Measurements from ENCODE around the gene ZNF805. TPM values are rescaled to one million over a fixed set of nuclear protein-coding genes. Genes with fewer than 3 reads are reported as not detected.

The ZNF805 gene
- total and polyA plus RNA-seq, 2 of the 13 experiments (the other 11 are each of a cell fraction or from before 2014, with no cell fraction given): 5.1 to 12.8 TPM

DNA sequence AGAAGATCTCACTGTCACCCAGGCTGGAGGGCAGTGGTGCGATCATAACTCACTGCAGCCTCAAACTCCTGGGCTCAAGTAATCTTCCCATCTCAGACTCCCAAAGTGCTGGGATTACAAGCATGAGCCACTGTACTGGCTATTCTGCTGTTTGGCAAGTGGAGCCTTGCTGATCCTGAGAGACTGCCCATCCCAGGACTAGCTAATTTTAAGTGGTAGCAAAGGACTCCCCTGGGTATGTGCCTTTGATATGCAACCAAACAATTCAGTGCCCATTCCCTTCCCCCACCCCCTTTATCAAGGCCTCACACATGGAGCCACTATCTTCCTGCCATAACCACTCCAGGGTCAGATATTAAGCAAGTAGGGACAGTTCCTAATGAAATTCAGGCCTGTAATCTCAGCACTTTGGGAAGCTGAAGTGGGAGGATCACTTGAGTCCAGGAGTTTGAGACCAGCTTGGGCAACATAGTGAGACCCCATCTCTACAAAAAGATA lies 22.9 kb downstream of the ZNF805 start:
- no peak for ATAC-seq
- intact Hi-C loops (cut with micrococcal nuclease; ENCODE audit: unreplicated experiment): no loop called here
- Histone ChIP-seq H3K36me3 (replicated peaks in 1 of 2; ENCODE audit: control insufficient read depth in 1 of 2, insufficient read depth in 2 of 2, low read length in 2 of 2) (no peaks in the 10 kb centered on the region; a peak in 1 of 5 replicates), H3K27me3 (ENCODE audit: control insufficient read depth in 1 of 2, insufficient read depth in 2 of 2, low read length in 2 of 2) (no peaks in the 10 kb centered on the region), H3K4me2 (ENCODE audit: low read depth, low read length) (no peak overlapping the region), H3K27ac (ENCODE audit: extremely low read length, insufficient read depth, low read length) (no peak overlapping the region), H3K4me3 (replicated peaks in 1 of 3; ENCODE audit: insufficient read depth in 1 of 3, low read depth in 2 of 3, low read length in 3 of 3) (no peak overlapping the region), H3K9ac (ENCODE audit: insufficient read depth, low read depth, low read length) (no peak overlapping the region), H3K4me1 (ENCODE audit: insufficient read depth, low read length) (no peaks in the 10 kb centered on the region), H2AFZ (ENCODE audit: low read length) (no peak overlapping the region), H3K79me2 (ENCODE audit: insufficient read depth, low read length) (no peaks in the 10 kb centered on the region), H4K20me1 (ENCODE audit: insufficient read depth, low read length) (no peaks in the 10 kb centered on the region), H3K9me3 (ENCODE audit: low read length) (no peaks in the 10 kb centered on the region)
- ChIA-PET POLR2A (no interaction called here), CTCF (ENCODE audit: low intra/inter-chr PET ratio, low total read pairs) (no interaction called here)
- in situ Hi-C loops (cut with HindIII; ENCODE audit: extremely low pct_ligation_motif_present, low pct_unique_long_range_greater_than_20kb): no loop called here
- no peak for DNase-seq (ENCODE audit: low spot score)
- no TSS peak for BruUV-seq (replicated peaks)
- no peak for TF ChIP-seq ZNF331 (CRISPR knock-in tag; IDR thresholded peaks at IDR 0.05)
- TF ChIP-seq ATF7 (IDR thresholded peaks at IDR 0.05): no peak
- TF ChIP-seq ATF7 (CRISPR knock-in tag; IDR thresholded peaks at IDR 0.05): no peak
- TF ChIP-seq TCF7 (IDR thresholded peaks at IDR 0.05; ENCODE audit: low read depth): no peak
- no peak for TF ChIP-seq HNRNPUL1 (IDR thresholded peaks at IDR 0.05; ENCODE audit: low read depth, low read length)
- TF ChIP-seq, protein P1, sequence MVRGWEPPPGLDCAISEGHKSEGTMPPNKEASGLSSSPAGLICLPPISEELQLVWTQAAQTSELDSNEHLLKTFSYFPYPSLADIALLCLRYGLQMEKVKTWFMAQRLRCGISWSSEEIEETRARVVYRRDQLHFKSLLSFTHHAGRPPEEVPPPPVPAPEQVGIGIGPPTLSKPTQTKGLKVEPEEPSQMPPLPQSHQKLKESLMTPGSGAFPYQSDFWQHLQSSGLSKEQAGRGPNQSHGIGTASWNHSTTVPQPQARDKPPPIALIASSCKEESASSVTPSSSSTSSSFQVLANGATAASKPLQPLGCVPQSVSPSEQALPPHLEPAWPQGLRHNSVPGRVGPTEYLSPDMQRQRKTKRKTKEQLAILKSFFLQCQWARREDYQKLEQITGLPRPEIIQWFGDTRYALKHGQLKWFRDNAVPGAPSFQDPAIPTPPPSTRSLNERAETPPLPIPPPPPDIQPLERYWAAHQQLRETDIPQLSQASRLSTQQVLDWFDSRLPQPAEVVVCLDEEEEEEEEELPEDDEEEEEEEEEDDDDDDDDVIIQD (CRISPR knock-in tag; IDR thresholded peaks at IDR 0.05; ENCODE audit: low read depth): no peak
- TF ChIP-seq TSC22D2 (CRISPR knock-in tag; IDR thresholded peaks at IDR 0.05; ENCODE audit: borderline replicate concordance): no peak
- no peak for TF ChIP-seq ZNF207 (IDR thresholded peaks at IDR 0.05; ENCODE audit: borderline replicate concordance)
- no peak for TF ChIP-seq ZBTB8A (CRISPR knock-in tag; IDR thresholded peaks at IDR 0.05; ENCODE audit: borderline replicate concordance, low read depth)
- TF ChIP-seq ZNF317 (CRISPR knock-in tag; IDR thresholded peaks at IDR 0.05): no peak
- no peak for TF ChIP-seq AHR (CRISPR knock-in tag; IDR thresholded peaks at IDR 0.05)
- no peak for TF ChIP-seq FOXO1 (CRISPR knock-in tag; IDR thresholded peaks at IDR 0.05)
- TF ChIP-seq ZNF780A (CRISPR knock-in tag; IDR thresholded peaks at IDR 0.05): no peak
- no peak for TF ChIP-seq NCOA1 (CRISPR knock-in tag; IDR thresholded peaks at IDR 0.05)
- TF ChIP-seq SRY (CRISPR knock-in tag; IDR thresholded peaks at IDR 0.05): no peak
- TF ChIP-seq ZNF337 (CRISPR knock-in tag; IDR thresholded peaks at IDR 0.05; ENCODE audit: borderline replicate concordance, low read depth): no peak
- TF ChIP-seq, protein P2, sequence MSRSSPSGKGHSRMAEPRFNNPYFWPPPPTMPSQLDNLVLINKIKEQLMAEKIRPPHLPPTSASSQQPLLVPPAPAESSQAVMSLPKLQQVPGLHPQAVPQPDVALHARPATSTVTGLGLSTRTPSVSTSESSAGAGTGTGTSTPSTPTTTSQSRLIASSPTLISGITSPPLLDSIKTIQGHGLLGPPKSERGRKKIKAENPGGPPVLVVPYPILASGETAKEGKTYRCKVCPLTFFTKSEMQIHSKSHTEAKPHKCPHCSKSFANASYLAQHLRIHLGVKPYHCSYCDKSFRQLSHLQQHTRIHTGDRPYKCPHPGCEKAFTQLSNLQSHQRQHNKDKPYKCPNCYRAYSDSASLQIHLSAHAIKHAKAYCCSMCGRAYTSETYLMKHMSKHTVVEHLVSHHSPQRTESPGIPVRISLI (CRISPR knock-in tag; IDR thresholded peaks at IDR 0.05; ENCODE audit: borderline replicate concordance): no peak
- 100% methylated on average over 1 of the region's 1 CpG for WGBS (ENCODE audit: low lambda C conversion rate)
- no peak for FAIRE-seq

Data from HepG2 (cell line).